ENCODE data around the gene MPG.

The MPG gene

DNA sequence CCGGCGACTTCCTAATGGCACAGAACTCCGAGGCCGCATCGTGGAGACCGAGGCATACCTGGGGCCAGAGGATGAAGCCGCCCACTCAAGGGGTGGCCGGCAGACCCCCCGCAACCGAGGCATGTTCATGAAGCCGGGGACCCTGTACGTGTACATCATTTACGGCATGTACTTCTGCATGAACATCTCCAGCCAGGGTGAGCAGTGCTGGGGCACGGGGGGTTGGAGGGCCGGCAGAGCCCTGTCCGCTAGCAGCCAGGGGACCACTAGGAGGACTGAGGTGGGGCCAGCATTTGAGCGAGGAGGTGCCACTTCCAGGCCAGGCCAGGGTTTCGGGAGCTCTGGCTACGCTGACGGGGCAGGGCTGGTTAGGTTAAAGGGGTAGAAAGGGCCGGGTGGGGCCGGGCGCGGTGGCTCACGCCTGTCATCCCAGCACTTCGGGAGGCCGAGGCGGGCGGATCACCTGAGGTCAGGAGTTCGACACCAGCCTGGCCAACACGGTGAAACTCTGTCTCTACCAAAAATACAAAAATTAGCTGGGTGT, 5.1 kb downstream of the MPG start:
- H3K4me3 ChIP-seq (ENCODE audit: low read depth, low read length) = no peak overlapping the region

- H3K4me3 ChIP-seq (ENCODE audit: low read depth, low read length) = no peak overlapping the region
These were observed 6.0 kb downstream of the MPG start for GRCh38 chr16:83781-84615.

GRCh38 chr16:84718-85406, 6.8 kb downstream of the MPG start:
- no peak overlapping the region for H3K4me3 ChIP-seq (ENCODE audit: low read depth, low read length)

DNA sequence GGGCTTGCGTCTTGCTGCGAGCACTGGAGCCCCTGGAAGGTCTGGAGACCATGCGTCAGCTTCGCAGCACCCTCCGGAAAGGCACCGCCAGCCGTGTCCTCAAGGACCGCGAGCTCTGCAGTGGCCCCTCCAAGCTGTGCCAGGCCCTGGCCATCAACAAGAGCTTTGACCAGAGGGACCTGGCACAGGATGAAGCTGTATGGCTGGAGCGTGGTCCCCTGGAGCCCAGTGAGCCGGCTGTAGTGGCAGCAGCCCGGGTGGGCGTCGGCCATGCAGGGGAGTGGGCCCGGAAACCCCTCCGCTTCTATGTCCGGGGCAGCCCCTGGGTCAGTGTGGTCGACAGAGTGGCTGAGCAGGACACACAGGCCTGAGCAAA, 7.4 kb downstream of the MPG start:
- H3K4me3 ChIP-seq (ENCODE audit: low read depth, low read length) = no peak overlapping the region

- H3K4me3 ChIP-seq (ENCODE audit: low read depth, low read length) = no peak overlapping the region
These were observed 7.8 kb downstream of the MPG start for GRCh38 chr16:85865-86264.

- H3K4me3 ChIP-seq (ENCODE audit: low read depth, low read length) = no peak overlapping the region
These were observed 8.5 kb downstream of the MPG start for GRCh38 chr16:86483-86952.

GRCh38 chr16:88613-89012, 10.6 kb downstream of the MPG start:
- no peak overlapping the region for H3K4me3 ChIP-seq (ENCODE audit: low read depth, low read length)

GRCh38 chr16:89391-90302, 11.6 kb downstream of the MPG start:
- H3K4me3 ChIP-seq (ENCODE audit: low read depth, low read length) = no peak overlapping the region

DNA sequence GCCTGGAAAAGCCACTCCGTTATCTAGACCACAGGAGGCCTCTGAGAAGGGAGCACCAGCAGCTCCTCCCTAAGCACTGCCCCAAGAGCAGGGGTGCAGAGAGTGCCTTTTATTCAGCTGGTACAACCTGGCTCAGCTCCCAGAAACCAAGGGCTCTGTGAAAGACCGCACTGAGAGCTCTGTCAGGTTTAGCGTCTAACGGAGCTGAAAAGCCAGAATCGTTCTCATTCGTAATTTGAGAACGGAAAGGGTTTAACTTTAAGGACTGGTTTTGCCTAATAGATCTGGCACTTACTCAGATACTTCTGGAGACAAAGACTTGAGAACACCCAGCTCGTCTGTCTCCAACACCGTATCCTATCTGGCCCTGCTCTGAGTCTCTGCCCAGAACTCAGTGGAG, 13.5 kb downstream of the MPG start:
- H3K4me3 ChIP-seq (ENCODE audit: low read depth, low read length) = no peak overlapping the region

- no peak overlapping the region for H3K4me3 ChIP-seq (ENCODE audit: low read depth, low read length)
These were observed 14.7 kb downstream of the MPG start for GRCh38 chr16:92431-93339.

- H3K4me3 ChIP-seq (ENCODE audit: low read depth, low read length) = no peak overlapping the region
These were observed 16.9 kb downstream of the MPG start for GRCh38 chr16:94918-95265.

GRCh38 chr16:96935-97381, 18.9 kb downstream of the MPG start:
- no peak overlapping the region for H3K4me3 ChIP-seq (ENCODE audit: low read depth, low read length)

DNA sequence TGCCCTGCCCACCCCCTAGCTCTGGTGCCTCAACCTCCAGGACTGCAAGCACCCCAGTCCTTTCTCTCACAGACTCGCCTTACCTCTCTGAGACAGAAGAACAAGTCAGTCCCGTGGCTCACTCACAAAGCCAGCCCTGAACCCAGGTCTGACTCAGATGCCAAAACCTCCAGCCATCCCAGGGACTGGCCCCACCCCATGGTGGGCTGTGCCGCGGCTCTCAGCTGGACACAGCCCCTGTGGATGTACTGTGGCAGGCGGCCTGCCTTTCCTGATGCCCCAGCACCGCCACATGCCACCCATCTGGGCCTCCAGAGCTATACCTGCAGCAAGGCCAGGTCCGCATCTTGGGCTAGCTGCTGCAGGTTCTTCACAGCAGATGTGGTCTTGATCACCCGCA, 19.8 kb downstream of the MPG start:
- H3K4me3 ChIP-seq (ENCODE audit: low read depth, low read length) = no peak overlapping the region

DNA sequence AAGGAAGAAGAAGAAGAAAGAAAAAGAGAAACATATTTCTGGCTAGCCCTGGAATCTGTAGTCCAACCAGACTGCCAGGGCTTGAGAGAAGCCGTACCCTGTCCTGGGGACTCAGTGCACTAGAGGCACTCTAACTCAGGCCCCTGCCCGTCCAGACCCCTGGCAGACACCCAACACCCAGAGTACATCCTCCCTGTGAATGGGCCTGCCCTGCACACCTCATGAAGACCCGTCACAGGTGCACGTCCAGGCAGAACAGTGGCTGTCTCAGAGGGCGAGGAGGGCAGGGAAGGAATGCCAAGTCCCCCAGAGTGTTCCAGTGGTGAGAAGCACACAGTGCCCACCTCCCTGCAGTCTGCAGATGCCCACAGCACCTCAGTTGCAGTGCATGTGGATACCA, 23.0 kb downstream of the MPG start:
- H3K4me3 ChIP-seq (ENCODE audit: low read depth, low read length) = no peak overlapping the region

DNA sequence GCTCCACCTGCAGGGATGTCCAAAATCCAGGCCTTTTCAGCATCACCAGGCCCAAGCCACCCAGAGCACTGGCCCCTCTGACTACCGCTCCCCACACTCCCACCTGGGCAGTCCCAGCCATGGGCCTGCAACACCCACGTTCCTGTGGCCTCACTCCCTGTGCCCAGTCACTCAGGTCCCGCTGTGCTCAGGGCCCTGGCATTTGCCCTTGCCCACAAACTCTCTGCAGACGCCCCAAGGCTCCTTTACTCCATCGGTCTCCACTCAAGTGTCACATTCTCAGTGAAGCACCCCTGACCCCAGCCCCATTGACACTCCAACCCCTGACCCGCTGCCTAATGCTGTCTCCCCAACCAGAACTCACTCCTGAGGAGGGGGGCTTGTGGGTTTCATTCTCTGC, 23.6 kb downstream of the MPG start:
- H3K4me3 ChIP-seq (ENCODE audit: low read depth, low read length) = no peak overlapping the region

GRCh38 chr16:102060-102855, 24.2 kb downstream of the MPG start:
- H3K4me3 ChIP-seq (ENCODE audit: low read depth, low read length) = no peak overlapping the region

DNA sequence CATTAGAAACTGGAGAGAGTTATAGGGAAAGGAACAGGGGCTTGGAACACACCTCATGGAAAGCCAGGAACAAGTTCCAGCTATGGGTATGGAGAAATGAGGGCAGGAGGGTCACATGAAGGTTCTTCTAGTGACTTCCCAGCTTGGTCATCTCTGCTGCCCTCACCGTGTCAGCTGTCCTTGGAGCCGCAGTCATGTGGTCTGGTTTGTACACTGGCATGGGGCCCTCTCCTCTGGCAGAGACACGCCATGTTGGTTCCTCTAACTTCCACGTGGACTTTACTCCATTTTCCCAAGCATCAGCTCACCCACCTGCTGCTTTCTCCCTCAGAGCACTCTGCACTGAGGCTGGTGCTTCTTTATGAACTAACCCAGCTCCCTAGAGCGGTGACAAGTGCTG, 26.3 kb downstream of the MPG start:
- no peak overlapping the region for H3K4me3 ChIP-seq (ENCODE audit: low read depth, low read length)

DNA sequence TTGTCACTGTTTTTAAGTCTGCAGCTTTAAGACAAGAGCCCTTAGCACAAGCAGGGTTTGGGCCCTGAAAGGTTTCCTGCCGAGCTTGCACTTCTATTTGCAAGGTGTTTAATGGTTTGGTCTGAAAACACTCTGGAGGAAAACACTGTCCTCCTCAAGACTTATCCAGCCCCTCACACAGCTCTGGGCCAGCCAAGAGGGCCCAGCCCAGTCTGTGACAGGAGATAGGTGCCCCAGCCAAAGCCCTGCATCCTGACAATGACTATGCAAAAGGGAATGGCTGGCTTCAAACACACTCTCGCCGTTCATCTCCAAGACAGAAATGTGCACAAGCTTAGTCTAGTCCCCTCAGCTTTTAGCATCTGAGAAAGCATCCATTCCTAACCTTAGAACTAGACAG, 26.9 kb downstream of the MPG start:
- no peak overlapping the region for H3K4me3 ChIP-seq (ENCODE audit: low read depth, low read length)

DNA sequence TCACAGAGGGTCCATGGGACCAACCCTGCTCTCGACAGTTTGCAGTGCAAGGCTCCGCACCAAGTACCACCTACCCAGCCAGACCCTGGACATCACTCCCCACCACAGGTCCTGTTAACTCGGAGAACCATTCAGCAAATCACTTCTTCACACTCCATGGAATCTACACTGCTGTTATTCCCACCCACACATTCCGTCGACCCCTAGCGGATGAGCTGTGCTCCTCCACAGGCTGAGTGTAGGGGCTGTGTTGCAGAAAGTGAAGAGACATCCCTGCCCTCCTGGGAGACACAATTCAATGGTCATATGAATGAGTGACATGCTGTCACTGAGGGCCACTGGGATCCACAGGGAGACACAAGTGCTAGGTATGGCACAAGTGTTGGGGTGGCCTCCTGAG, 27.5 kb downstream of the MPG start:
- H3K4me3 ChIP-seq (ENCODE audit: low read depth, low read length) = no peak overlapping the region

Data from iPS-11a (cell line).